ENCODE data around the gene STUM.
"Not testable (repeated sequence)": the region's sequence is repeated elsewhere in the genome, so short reads cannot be mapped to it uniquely, and the experiment has no call there.

Gene STUM, protein sequence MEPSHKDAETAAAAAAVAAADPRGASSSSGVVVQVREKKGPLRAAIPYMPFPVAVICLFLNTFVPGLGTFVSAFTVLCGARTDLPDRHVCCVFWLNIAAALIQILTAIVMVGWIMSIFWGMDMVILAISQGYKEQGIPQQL

DNA sequence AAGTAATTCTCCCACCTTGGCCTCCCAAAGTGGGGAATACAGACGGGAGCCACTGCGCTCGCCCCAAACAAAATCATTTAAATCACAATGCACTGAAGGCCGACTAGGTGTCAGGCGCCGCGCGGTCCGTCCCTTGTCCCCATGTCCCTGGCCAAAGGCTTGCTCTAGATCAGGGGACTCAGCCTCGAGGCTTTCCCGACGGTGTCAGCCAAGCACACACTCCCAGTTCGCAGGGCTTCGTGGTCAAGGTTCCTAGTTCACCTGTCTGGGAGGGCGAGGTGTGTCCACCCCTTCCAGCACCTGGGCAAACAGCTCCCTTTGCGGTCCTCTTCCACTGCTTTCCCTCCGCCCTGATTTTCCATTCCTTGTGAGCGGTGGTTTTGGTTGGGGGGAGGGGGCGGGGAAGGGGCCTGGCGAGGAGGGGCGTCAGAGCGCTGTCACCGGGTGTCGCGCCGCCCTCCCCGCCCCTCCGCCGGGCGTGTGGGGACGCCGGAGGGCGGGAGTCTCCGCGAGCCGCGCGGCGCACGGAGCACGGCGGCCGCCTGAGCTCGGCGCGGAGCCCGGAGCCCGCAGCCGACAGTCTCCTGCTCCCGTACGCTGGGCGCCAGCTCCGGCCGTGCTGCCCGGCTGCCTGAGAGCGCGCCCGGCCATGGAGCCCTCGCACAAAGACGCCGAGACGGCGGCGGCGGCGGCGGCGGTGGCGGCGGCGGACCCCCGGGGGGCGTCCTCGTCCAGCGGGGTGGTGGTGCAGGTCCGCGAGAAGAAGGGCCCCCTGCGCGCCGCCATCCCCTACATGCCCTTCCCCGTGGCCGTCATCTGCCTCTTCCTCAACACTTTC, at the start of gene STUM:
Gene STUM (plus strand): TSS at position 509 of the 838 bp plus-strand sequence. CDS start 141 bp downstream, at position 650.
- DNase-seq (ENCODE audit: insufficient read length, low spot score), result peak; percentile 31
- no peak for FAIRE-seq

DNA sequence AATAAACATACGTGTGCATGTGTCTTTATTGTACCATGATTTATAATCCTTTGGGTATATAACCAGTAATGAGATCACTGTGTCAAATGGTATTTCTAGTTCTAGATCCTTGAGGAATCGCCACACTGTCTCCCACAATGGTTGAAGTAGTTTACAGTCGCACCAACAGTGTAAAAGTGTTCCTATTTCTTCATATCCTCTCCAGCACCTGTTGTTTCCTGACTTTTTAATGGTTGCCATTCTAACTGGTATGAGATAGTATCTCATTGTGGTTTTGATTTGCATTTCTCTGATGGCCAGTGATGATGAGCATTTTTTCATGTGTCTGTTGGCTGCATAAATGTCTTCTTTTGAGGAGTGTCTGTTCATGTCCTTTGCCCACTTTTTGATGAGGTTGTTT, 48.9 kb upstream of the STUM start:
- FAIRE-seq; DNase-seq (ENCODE audit: insufficient read length, low spot score): not testable (repeated sequence)

DNA sequence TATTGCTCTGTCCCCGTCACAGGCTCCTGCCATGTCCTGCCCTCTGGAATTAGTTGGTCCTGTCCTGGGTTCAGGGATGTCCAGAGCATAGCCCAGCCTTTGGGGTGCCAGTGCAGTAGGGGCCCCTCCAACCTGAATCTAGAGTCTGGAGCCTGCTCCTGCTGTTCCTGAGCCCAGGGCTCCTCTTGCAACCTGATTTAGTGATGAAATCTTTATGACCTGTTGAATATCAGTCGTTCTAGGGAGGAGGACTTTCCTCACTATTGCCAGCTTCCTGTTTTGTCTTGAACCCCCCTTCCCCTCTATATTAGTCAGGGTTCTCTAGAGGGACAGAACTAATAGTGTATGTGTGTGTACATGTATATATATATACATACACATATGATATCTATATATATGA, 42.5 kb upstream of the STUM start:
- no peak for FAIRE-seq
- no peak for DNase-seq (ENCODE audit: insufficient read length, low spot score)

DNA sequence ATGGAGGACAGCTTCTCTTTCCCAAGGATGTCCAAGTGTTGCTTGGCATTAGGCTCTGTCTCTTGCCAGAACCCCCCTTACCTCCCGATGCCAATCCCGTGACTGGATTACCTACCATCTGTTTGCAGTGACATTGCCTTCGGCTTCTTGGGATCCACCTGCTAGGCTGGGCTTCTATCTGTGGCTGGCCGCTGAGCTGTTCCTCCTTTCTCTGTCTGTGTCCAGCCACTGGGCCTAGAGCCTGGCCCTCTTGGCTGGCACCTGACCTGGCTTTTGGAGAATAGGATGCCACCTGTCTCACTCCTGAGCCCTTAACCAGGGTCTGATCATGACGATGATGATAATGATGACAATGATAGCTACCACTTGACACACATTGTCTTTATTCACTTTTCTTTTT, 41.6 kb upstream of the STUM start:
- FAIRE-seq (no peak), DNase-seq (ENCODE audit: insufficient read length, low spot score) (no peak)

DNA sequence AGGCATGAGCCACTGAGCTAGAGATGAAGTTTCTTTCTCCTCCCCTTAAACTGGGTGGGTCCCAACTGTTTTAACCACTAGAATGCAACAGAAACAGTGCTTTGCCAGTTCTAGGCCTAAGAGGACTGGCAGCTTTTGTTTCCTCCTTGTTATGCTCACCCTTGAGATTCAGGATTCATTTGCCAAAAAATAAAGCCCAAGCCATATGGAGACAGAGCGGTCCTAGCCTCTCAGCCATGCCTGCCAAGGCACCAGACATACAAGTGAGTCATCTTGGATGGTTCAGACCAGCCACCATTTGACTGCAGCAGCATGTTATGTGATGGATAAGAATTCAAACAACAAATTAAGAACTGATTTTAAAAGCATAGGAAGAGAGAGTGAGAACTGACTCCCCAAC, 38.1 kb upstream of the STUM start:
- FAIRE-seq (no peak), DNase-seq (ENCODE audit: insufficient read length, low spot score) (no peak)

DNA sequence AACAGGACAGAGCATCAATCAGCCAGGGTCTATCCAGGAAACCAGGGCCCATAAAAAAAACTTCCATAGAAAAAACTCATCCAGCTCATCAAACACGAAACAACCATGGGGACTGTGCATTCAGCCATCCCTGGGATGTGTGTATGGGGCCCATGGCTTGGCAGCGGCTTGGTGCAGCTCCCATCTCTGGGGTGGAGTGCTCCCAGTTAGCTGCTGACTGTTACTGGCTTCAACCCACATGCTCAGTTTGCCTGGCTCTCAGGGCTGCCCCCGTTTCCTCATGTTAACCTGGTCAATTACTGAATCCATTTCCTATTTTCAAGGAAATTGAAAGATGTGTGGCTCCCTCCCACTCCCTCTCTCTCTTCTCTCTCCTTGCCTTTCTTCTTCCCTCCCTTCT, 37.3 kb upstream of the STUM start:
- FAIRE-seq (no peak), DNase-seq (ENCODE audit: insufficient read length, low spot score) (no peak)

DNA sequence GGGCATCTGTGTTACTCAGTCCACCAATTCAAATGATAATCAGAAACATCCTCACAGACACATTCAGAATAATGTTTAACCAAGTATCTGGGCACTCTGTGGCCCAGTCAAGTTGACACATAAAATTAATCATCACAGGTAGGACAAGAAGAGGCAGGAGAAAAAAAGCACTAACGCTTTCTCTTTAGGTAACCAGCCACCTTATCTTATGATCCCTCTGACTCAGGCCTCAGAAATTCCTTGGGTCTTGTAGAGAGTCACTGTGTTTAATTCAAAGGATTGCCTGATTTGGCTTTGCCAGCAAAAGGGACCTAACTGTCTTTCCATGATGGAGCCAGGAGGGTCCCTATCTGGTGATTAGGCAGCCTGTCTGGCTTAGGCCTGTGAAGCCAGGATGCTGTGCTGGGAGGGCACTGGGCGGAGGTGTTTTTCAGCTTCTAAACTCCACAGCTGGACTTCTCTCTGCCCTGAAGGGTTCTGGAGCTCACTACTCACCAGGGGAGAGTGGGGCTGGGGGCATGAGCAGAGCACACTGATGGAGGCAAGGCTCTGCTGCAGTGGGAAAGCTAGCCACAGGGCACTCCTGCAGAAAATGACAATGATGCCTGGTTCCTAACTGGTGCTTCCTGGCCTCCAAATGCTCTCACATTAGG, 36.4 kb upstream of the STUM start:
- FAIRE-seq, result no peak
- DNase-seq (ENCODE audit: insufficient read length, low spot score), result no peak

DNA sequence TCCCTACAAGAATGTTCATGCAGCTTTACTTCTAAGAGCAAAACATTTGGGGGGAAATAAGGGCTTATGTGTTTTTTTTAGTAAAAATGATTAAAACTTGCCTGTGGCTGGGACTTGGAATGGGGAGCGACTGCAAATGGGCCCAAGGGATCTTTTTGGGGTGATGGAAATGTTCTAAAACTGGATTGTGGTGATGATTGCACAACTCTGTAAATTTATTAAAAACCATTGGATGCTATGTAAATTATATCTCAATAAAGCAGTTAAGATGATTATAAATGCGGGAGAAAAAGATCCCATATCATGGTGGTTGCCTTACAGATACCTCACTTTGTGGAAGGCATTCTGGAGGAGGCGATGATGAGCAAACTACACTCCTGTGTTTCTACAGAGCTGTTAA, 30.2 kb upstream of the STUM start:
- no peak for DNase-seq (ENCODE audit: insufficient read length, low spot score)
- no peak for FAIRE-seq

DNA sequence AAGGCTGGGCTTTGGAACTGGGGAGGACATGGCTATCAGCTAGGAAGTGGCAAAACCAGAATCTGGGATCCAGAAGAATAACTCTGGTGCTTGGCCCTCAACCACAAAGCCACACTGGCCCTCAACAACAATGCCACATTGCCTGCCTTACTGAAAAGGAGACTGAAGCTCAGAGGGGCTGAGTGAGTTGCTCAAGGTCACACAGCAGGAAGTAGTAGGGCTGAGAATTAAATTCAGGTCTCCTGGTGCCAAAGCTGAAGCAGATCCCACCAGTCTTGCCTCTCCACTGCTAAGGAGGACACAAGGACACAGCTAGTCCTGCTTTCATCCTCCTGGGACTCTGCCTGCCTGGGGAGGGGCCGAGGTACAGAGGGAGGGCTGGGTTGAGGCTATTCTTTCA, 29.4 kb upstream of the STUM start:
- DNase-seq (ENCODE audit: insufficient read length, low spot score) (no peak), FAIRE-seq (no peak)

DNA sequence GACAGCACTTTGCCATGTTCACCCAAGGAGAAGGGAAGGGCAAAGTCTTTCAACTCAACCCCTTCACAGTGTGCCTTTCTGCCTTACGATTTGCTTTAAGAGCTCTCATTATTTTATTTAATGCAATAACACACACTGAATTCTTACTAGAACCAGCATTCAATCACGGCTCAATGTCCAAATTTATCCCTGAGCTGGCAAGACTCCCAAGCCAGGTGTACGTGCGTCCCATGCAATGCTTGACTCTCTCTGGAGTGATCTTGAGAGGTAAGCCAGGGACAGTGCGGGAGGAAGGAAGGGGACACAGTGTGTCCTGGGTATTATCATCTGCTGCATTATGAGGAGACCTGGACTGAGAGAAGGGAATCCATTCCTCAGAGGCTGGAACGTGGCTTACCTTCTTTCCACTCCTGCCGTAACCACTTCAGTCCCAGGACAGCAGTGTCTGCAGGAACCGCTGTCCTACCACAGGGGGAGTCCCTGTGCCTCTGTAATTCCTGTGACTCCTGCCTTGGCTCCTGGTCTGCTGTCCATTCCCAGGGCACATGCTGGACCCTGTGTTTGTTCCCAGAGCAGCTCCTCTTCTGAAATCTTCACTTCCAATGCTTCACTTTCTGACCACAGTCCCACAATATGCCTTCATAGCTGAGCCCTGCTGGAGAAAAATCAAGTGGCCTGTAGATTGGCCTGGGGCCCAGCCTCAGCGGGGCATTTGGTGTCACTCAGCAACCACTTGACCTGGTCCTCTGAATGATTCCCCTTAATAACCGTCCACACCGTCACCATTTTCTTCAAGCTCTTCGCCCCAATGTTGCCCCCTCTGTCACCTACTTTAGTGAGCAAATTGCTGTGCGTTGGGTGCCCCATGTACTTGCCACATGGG, 28.6 kb upstream of the STUM start:
- DNase-seq (ENCODE audit: insufficient read length, low spot score) (no peak), FAIRE-seq (no peak)

DNA sequence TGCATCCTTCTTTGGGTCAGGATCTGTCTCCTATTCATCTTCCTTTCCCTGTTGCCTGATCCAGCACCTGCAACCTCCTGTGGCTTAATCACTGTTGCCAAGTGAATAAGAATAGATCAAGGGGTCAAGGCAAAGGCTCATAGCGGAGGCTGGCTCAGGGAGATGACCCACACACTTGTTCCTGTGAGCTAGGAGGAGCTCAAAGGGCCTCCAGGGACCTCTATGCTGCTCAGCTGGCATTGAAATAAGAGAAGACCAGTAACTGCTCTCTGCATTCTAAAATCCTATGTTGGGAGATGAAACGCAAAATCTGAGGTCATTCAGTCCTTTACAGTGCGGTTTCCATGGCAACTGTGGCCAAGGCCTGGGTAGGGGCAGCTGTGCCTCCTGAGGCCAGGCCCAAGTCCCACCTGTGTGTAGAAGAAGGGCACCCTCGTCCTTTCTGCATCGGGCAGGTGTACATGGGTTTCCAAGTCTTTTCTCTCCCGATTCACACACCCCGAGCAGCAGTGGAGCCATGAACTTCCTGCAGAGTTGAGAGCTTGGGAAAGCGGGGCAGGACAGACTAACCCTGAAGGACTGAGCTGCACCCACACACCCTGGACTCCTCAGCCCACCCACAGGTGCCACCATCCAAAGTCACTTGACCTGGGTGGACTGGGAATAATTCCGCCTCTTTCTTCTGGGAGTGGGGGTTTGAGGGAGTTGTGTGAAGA, 27.8 kb upstream of the STUM start:
- no peak for FAIRE-seq
- DNase-seq (ENCODE audit: insufficient read length, low spot score), result no peak

DNA sequence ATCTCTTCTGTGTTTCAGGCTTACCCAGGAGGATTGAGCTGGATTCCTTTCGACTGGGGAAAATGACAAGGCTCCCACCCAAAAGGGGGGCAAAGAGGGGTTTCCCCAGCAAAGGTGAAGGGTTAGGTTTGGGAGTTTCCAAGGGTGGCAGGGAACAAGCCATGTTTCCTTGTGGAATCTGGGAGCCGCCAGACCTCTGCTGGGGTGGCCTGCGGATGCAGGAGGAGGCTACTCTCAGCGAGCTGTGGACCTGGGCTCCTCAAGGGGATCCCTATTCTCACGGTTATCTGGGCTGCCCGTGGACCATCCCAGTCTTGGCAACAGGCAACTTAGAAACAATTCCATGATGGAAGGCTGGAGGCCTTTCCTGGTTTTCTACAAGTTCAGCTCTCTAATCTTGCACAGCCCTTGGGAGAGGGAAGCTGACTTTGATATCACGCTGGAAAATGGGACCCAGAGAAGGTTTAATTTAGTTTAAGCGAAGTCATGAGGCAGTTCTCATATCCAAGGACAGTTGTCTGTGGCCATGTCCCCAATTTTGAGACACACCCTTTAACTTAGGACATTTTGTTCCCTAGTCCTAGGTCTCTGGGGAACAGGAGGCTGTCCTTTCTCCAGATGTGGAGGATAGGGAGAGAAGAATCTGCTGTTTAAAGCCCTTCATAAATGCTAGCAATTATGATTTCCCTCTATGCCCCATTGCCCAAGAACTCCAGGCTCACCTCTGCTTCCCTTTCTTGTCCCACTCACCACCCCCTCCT, 24.7 kb upstream of the STUM start:
- no peak for FAIRE-seq
- no peak for DNase-seq (ENCODE audit: insufficient read length, low spot score)

DNA sequence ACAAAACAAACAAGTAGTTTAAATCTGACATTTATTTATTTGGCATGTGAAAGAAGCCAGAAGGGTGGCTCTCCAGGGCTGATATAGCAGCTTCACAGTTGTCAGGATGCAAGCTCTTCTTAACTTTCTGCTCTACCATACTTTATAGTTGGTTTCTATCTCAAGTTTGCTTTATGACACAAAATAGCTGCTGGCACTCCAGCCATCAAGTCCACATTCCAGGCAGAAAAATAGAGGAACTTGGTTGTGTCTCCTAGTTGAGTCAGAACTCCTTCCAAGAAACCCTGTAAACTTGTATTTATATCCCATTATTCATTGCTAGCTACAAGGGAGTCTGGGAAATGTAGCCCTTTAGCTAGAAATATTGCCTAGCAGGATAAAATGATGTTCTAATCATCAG, 24.0 kb upstream of the STUM start:
- DNase-seq (ENCODE audit: insufficient read length, low spot score), result no peak
- no peak for FAIRE-seq

DNA sequence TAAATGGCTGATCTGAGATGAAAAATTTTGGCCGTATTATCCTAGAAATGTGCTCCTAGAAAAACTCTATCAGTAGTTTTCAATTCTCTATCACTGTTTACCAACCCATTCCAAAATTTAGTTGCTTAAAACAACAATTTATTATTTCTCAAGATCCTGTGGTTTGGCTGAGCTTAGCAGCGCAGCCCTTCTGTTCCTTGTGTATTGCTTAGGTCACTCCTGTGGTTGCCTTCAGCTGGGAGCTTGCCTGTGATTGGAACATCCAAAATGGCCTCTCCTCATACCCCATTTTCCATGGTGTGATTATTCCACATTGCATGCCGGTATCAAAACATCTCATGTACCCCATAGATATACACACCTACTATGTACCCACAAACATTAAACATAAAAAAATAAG, 22.8 kb upstream of the STUM start:
- FAIRE-seq (no peak), DNase-seq (ENCODE audit: insufficient read length, low spot score) (no peak)

DNA sequence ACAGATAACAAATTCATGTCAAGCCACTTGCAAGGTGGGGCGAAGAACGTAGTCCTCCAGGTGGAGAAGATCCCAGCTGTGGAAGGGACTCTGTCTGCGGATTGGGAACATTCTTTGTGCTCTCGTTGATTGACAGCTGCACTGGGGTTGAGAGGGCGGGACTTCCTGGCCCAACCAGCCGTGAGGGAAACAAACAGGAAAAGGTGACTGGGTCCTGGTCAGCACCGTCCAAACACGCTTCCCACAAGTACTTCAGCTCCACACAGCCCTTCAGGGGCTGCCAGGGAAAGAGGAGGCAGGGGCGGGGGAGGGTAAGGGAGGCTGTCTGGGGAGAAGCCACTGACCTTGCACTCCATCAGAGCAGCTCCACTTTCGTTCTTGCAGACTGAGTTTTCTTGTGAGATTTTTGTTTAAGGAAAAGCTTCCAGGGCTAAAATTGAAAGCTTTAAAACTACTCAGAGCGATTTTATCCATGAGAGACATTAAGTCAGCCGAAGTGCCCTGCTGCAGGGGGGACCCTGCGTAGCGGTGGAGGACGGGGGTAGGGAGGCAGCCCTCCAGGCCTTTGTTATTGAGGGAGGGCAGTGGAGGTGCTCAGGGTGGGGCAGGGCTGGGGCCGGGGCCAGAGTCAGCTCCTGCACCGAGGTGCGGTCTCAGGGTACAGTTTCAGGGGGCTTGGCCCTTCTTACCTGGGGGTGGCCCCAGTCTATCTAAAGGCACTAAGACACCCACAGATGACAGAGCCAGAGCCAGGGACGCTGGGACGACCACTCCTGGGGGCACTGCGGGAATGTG, 21.6 kb upstream of the STUM start:
- FAIRE-seq (peak; percentile 14), DNase-seq (ENCODE audit: insufficient read length, low spot score) (no peak)

DNA sequence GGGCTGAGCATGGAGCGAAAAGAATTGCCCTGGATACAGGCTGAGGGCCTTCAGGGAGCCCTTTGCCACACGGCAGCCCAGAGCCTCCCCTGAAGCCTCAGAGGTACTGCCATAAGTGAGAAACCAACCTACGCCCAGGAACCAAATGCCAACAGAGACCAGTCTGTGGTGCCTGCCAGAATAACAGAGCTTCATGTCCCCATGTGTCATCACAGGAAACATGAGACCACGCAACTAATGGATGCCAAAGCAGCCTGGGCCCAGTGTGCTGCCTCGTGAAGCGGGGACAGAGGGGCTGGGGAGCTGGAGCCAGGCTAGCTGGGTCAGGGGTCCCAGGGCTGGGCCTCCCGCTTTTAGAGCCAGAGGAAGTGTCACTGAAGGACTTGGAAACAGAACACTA, 18.7 kb upstream of the STUM start:
- FAIRE-seq (no peak), DNase-seq (ENCODE audit: insufficient read length, low spot score) (no peak)

DNA sequence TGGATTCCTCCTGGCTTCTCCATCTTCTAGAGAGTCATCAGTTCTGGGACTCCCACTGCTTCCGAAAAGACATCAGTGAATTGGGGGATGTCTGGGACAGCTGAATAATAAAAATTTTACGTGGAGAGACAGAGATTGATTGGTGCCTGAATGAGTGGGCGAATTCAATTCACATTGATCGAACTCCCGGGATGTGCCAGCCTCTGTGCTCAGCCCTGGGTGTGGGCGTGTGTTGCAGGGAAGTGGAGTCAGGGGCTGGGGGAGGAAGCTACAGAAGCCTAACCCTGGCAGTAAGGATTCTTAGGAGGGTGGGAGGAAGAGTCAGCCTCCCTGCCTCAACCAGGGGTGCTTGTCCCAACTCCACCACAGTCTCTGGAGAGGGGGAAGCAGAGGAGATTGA, 18.0 kb upstream of the STUM start:
- no peak for FAIRE-seq
- no peak for DNase-seq (ENCODE audit: insufficient read length, low spot score)

DNA sequence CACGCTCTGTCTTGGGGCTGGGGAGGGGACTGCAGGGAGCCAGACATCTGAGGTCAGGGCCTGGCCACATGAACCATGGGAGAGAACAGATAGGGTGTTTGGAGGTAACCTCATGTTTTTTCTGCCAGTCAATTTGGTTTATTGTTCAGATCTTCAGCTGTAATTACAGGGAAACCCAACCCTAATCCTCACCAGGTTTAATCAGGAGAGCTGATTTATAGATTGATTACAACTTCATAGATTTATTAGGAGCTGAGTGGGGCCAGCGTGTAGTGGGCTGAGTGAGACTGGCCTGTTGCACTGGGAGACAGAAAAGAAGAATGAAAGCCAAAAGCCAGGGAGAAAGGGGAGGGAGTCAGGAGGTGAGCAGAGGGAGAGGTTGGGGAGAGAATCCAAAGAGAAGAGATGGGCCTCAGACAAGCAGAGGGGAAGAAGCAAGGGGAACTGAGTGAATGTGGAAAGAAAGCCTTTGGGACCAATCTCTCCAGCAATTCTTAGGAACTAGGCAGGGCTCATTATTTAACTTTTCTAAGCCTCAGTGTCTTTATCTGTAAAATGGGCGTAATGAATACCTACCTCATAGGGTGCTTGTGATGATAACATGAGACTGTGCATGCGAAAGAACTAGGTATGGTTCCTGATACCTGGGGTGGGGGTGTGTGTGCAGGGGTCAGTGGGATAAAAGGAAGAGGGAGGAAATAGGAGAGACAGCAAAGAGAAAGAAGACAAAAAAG, 17.0 kb upstream of the STUM start:
- DNase-seq (ENCODE audit: insufficient read length, low spot score) (no peak), FAIRE-seq (no peak)

Measured in GM19239 (cell line).